ENCODE data around the gene TREX2. TPM values are rescaled to one million over a fixed set of nuclear protein-coding genes. Genes with fewer than 3 reads are reported as not detected.
A peak's percentile ranks its signal among the peaks of the same experiment; 100 is the strongest.

Gene TREX2
- total RNA-seq, 1 donor from 2014 or later, result 2.9 TPM

GRCh38 chrX:153440556-153441135 is 5.2 kb downstream of the TREX2 start:
- no peak for FAIRE-seq
- no peak for DNase-seq (ENCODE audit: low spot score in 2 of 2)

- DNase-seq (ENCODE audit: low spot score in 2 of 2), result no peak
- FAIRE-seq, result no peak
These were observed 5.9 kb downstream of the TREX2 start for GRCh38 chrX:153439977-153440376.

DNA sequence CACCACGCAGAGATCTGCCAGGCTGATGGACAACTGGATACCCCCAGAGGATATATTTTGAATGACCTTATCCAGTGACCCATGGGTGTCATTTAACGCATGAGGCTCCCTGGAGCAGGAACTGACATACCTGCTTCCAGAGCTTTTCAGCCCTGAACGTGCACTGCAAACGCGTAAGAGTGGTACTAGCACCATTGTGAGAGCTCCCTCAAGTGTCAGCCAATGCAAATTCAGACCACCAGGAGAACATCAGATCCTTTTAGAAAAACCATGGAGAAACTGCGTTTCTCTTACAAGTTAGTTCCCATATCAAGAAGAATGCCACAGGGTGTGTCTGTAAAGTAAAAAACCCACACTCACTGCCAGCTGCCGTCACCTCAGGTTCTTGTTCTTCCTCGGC is 7.3 kb downstream of the TREX2 start:
- DNase-seq (ENCODE audit: low spot score in 2 of 2) (no peak), FAIRE-seq (no peak)

DNA sequence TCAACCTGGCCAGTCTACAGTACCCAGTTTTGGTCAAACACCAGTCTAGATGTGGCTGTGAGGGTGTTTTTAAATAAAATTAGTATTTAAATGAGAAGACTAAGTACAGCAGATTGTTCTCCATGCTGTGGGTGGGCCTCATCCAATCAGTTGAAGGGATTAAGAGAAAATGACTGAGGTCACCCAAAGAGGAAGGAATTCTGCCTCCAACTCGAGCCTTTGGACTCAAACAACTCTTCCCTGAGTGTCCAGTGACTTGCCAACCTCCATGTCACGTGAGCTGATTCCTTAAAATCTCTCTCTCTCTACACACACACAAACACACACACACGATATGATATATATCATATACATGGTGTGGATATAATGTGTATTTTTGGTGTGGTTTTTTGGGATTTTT is 10.0 kb downstream of the TREX2 start:
- FAIRE-seq (no peak), DNase-seq (ENCODE audit: low spot score in 2 of 2) (no peak)

DNA sequence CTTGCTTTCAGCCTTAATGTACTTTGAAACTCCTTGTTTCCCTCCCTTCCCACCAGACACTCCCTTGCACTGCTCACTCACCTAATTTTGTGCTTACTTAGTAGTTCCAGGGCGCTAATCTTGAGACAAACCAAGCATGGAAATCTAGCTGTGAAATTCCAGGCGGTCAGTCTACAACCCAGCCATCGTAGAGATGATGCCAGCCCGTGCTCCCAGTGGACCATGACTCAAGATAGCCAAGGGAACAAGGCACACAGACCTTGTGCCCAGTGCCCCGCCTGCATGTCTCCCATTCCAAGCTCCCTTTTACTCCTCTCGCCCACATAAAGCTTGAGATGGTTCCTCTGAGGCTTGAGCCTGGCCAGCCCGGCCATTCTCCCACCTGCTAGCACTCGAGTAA is 11.1 kb downstream of the TREX2 start:
- DNase-seq (ENCODE audit: low spot score in 2 of 2), result no peak
- no peak for FAIRE-seq

DNA sequence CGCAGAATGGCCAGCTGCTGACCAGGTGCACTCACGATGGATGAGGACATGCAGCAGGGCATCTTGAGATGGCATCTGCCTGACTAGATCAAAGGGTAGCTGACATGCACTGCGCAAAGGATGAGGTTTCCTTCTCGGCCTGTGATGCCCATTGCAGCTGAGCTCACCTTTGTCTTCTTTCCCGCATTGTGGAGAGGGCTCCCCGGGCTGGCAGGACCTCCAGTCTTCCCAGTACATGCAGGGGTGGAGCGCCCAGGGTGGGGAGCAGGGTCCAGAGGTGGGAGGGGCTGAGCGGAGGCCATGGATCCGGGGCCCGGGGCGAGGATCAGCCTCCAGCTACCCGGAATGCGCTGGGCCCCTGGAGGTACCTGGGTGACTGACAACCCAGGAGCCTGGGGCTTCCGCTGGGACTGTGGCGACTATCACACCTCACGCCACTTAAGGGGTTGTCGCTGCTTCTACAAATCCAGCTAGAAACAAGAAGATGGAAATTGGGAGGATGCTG is 12.0 kb downstream of the TREX2 start:
- FAIRE-seq, result no peak
- no peak for DNase-seq (ENCODE audit: low spot score in 2 of 2)

DNA sequence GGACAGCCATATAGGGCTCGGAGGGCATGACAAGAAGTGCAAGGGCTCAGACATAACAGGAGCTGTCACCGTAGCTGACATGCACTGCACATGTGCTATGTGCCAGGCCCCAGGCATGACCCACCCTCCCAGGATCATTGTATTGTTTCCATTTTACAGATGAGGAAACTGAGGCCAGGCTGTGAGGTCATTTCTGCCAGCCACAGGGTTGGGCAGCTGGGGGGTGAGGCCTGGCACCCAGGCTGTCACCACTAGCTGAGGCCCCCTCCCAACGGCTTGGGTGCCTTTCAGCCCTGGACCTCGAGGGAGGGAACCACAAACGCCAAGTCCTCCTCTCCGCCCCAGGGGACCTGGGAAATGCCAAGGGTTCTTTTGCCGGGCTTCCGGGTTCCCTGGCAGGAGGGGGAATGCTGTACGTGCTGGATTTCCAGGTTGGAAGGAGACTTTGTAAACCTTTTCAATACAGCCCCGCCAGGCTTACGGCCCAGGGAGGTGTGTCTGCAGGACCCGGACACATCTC is 12.6 kb downstream of the TREX2 start:
- no peak for DNase-seq (ENCODE audit: low spot score in 2 of 2)
- FAIRE-seq, result no peak

DNA sequence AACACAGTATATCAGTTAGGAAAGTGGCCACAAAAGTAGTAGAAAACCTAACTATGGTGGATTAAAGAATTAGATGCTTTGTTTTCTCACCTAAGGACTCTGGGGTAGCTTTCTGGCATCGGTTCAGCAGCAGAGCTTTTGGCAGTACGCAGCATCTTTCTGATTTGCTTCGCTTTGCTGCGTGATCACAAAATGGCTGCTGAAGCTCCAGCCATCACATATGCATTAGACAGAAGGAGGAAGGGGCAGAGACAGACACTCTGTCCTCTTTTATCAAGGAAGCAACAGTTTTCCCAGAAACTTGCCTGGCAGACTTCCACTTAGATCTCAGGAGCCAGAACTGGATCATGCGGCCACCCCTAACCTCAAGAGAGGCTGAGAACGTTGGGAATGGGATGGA is 15.1 kb downstream of the TREX2 start:
- no peak for FAIRE-seq

GRCh38 chrX:153426204-153426603 is 19.7 kb downstream of the TREX2 start:
- no peak for DNase-seq (ENCODE audit: low spot score in 2 of 2)
- FAIRE-seq, result no peak

More for the DNA sequence above, 15.1 kb downstream of the TREX2 start:
- DNase-seq (ENCODE audit: low spot score in 2 of 2), result no peak

DNA sequence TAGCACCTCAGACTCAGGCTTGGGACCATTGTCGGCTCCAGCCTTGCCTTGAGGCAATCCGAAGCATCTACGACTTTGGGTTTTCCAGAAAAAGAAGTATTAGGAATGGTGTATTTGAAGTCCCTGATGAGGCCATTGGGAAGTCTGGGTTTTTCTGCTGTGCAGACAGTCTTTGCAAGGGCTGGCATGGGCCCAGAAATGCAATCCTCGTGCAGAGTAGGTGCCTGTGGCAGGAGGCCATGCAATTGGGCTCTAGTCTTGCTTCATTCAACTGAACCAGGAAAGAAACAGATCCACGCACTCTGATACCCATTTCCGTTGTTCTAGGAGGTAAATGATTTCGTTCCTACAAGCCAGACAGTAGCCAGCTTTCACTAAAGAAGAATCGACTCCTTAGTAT is 22.2 kb downstream of the TREX2 start:
- no peak for FAIRE-seq
- DNase-seq (ENCODE audit: low spot score in 2 of 2), result no peak

DNA sequence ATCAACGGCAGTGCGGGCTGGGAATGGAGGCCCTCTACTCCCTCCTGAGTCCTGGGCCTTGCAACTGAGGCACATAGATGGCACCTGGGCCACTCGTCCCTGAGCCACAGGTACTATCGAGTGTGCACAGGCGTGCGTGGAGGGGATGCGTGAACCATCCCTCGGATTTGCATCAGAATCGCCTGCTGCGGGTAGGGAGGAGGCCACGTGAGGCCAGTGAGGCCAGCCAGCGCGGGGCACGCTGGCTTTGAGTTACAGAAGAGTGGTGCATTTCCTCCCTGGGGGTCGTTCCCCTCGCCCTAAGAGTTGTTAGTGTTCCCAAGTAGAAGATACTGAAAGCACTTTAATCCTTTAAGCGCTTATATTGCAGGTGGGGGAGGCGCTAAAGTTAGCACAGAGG is 24.0 kb downstream of the TREX2 start:
- DNase-seq (ENCODE audit: low spot score in 2 of 2) (no peak), FAIRE-seq (no peak)

DNA sequence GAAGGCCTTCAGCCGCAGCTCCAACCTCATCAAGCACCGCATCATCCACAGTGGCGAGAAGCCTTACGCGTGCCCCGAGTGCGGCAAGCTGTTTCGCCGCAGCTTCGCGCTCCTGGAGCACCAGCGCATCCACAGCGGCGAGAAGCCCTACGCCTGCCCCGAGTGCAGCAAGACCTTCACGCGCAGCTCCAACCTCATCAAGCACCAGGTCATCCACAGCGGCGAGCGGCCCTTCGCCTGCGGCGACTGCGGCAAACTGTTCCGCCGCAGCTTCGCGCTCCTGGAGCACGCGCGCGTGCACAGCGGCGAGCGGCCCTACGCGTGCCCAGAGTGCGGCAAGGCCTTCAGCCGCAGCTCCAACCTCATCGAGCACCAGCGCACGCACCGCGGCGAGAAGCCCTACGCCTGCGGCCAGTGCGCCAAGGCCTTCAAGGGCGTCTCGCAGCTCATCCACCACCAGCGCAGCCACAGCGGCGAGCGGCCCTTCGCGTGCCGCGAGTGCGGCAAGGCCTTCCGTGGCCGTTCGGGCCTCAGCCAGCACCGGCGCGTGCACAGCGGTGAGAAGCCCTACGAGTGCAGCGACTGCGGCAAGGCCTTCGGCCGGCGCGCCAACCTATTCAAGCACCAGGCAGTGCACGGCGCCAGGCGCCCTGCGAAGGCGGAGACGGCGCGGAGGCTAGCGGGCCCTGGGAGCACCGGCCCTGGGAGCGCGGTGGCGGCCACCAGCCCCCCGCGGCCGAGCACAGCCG is 24.8 kb downstream of the TREX2 start:
- DNase-seq (ENCODE audit: low spot score in 2 of 2), result no peak
- FAIRE-seq, result no peak

GRCh38 chrX:153417637-153418036 is 28.2 kb downstream of the TREX2 start:
- no peak for FAIRE-seq

DNA sequence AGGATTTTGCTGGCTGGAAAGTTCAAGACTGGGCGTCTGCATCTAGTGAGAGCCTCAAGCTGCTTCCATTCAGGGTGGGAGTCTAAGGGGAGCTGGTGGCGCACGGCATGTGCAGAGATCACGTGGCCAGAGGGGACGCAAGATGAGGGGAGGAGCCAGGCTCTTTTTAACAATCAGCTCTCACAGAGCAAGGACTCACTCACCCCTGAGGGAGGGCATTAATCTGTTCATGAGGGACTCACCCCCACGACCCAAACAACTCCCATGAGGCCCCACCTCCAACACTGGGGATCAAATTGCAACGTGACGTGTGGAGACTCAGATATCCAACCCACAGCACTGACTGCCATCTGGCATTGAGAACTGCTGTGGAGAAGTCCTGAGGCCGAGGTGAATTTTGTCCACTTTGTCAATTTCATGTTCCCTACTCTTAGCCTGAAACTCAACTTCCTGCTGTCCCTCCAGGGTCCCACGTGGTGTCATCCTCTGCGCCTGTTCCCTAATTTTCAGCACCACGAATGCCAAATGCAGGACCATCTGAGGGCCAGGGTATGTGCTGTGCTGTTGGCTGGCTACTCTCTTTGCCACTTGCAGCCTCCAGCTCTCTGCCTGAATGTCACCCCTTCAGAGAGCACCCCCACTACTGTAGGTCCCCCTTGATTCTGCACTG is 28.9 kb downstream of the TREX2 start:
- FAIRE-seq (no peak), DNase-seq (ENCODE audit: low spot score in 2 of 2) (no peak)

More at GRCh38 chrX:153417637-153418036, 28.2 kb downstream of the TREX2 start:
- no peak for DNase-seq (ENCODE audit: low spot score in 2 of 2)

- no peak for FAIRE-seq
- DNase-seq (ENCODE audit: low spot score in 2 of 2), result no peak
These were observed 30.9 kb downstream of the TREX2 start for GRCh38 chrX:153414856-153415510.

- no peak for FAIRE-seq
- DNase-seq (ENCODE audit: low spot score in 2 of 2), result no peak
These were observed 32.1 kb downstream of the TREX2 start for GRCh38 chrX:153413731-153414130.

- no peak for DNase-seq (ENCODE audit: low spot score in 2 of 2)
- no peak for FAIRE-seq
These were observed 32.8 kb downstream of the TREX2 start for GRCh38 chrX:153412746-153413720.

- peak in 1 of 2 donors; percentile 30 for DNase-seq (ENCODE audit: low spot score in 2 of 2)
- no peak for FAIRE-seq
These were observed 33.8 kb downstream of the TREX2 start for GRCh38 chrX:153411988-153412574.

All from frontal cortex (tissue), 4 donors.